Activated CD8-positive, alpha-beta memory T cell treated with anti-CD3 and anti-CD28 coated beads, Interleukin-2, amount 50 U/mL, for 4 hours (primary cell): ENCODE data around the gene MMP24.
"Not testable (repeated sequence)": the region's sequence is repeated elsewhere in the genome, so short reads cannot be mapped to it uniquely, and the experiment has no call there.

Source experiments
- DNase-seq: peaks from one replicate; pipeline ENCODE4 v3.0.0-alpha.2; 2020

The MMP24 gene

DNA sequence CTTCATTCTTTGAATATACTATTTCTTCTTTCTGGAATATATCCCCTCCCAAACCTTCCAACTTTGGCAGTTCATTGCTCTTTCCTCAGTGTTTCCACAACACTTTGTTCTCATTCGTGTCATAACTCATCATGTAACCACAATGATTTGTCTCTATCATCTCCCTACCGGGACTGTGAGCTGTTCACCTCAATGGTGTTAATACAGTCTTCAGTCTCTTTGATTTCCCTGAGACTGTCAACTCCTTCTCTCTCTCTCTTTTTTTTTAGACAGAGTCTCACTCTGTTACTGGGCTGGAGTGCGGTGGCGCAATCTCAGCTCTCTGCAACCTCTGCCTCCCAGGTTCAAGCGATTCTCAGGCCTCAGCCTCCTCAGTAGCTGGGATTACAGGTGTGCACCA lies 2.5 kb upstream of the MMP24 start:
- DNase-seq = no peak

DNA sequence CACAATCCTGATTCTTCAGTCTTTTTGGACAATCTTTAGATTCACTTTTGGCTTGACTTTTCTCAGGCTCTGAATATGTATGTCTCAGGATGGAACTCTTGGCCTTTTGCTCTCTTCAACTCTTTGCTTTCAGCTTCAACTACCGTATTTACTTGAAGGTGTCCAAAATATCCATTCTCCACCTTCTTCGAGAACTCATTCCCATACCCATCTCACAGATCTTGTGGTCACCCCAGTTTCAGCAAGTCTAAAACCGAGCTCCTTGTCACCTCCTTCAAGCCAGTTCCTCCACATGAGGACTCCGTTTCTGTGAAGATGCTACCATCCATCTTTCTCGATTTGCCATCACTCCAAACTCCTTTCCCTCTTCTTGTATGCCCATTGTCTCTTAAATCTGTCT lies 2.0 kb upstream of the MMP24 start:
- no peak for DNase-seq

DNA sequence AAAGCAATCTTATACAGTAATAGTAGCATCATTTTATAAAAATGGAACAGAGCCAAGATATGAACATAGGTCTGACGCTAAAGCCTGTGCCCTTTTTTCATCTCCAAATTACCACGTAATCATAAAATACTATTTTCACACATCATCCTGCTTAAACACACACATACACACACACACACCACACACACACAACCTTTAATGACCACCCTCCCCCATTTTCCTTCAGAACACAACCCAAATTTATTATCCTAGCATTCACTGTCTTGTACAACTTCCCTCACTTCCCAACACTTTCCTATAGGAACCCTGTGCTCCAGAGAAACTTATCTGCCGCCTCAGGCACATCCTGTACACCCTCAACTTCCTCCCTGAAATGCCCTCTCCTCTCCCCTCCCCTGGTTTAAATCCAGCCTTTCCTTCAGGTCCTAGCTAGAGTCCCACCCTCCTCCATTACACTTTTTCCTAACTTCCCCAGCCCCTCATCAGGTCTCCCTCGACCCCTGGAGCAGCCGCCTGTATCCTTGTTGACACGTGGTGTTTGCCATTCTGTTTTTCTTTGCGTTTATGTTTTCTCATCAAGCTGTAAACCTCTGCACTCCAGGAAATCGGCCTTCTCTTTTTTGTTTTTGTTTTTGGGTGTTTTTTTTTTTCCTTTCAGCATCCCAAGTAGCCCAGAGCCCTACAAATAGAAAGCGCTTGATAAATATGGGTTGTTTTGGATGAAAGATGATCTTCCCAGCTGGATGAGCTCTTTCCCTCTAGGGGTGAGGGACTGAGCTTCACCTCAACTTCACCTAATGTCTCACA lies 968 bp upstream of the MMP24 start:
- DNase-seq = no peak

DNA sequence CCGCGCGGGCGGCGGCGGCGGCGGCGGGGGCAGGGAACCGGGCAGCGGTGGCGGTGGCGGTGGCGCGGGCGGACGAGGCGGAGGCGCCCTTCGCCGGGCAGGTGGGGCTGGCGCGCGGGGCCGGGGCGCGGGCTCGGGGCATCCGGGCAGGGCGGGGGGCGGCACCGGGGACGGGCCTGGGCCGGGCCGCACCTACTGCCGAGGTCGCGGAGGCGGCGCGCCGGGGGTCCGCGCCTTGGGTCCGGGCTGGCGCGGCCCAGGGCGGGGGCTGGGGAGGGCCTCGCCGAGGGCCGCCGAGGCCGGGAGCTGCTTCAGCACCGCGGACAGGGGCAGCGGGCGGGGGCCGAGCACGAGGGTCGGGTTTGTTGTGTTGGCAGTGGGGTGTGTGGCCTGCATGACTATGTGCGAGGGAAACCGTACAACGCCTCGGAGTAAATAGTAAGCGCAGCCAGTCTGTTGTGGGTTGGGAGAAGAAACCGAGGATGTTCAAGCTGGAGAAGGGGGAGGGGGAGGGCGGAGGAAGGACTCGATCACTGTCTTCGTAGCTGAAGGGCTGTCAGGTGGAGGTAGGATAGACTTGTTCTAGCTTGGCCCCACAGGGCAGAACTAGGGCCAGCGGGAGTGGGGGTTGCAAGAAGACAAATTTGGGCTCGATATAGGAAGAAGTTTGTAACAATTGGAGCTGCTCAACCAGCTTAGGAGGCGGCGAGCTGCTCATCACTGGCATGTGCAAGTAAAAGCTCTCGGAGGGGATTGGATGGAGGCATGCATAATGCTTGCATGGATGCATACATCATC lies 593 bp downstream of the MMP24 start:
- peak; percentile 40 for DNase-seq

DNA sequence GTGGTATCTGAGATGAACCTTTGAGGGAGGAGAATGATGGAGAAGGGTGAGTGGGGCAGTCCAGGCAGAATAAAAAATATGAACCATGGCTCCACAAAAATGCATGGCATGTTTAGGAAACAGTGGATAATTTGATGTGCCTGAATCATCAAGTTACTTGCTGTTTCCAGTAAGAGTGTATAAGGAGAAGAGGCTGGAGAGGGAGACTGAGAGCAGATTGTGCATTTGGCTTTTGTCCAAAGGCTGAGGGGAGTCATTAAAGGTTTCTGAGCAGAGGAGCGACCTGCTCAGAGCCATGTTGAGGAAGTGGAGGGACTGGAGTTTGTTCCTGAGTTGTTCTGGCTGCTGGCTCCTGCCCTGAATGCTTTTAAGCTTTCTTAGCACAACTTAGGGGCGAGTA lies 6.1 kb downstream of the MMP24 start:
- DNase-seq = no peak

DNA sequence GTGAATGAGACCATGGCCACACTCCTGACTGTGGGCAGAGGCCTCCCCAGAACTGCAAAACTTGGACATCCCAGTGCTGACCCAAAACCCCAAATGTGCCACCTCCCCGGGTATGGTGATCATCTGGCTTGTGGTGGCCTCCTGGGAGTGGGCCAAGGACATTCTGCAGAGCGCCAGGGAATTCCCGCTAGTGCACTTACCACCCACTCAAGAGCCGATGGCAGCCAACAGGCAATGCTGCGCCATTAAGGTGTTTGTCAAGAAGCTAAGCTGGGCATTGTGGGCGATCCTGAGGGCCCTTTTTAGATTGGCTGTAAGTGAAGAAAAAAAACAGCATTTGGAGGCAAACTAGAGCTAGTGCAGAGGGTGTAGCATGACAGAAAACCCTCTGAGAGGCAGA lies 9.4 kb downstream of the MMP24 start:
- DNase-seq = no peak

DNA sequence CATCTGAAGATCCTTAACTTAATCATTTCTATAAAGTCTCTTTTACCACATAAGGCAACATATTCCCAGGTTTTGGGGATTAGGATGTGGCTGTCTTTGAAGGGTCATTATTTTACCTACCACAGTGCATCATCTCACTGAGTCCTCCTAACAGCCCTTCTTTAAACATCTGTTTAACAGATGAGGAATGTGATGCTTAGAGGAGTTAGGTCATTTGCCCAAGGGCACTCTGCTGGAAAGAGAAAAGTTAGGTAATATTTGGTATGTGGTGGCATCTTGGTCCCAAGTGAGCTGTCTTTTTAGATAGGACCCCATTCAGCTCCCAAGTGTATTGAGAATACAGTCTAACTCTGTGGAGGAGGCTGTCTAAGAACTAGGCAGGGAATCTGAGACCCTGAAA lies 11.0 kb downstream of the MMP24 start:
- DNase-seq = no peak

DNA sequence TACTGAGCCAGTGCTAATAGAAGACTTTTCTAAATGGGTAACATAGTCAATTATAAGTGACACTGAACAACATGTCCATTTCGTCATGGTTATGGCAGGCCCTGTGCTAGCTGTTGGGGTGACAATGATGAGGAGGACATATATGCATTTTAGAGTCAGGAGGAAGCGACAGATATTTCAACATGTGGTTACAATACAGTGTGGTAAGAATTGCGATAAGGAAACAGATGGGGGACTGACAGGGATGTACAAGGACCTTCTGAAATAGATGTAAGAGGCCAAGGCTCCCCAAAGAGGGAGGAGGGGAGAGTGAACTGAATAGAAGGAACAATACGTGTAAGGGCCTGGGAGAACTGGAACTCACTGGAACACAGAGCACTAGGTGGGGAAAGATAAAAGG lies 11.7 kb downstream of the MMP24 start:
- DNase-seq = no peak

DNA sequence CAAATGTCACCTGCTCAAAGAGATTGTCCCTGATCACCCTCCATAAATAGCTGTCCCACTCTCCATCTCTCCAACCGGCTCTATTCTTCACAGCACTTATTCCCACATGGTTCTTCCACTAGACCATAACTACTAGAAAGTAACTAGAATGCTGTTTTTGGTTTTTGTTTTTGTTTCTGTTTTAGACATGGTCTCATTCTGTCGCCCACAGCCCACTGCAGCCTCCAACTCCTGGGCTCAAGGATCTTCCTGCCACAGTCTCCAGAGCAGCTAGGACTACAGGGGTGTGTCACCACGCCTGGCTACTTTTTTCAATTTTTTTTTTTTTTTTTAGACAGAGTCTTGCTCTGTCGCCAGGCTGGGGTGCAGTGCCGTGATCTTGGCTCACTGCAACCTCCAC lies 12.2 kb downstream of the MMP24 start:
- DNase-seq = no peak

DNA sequence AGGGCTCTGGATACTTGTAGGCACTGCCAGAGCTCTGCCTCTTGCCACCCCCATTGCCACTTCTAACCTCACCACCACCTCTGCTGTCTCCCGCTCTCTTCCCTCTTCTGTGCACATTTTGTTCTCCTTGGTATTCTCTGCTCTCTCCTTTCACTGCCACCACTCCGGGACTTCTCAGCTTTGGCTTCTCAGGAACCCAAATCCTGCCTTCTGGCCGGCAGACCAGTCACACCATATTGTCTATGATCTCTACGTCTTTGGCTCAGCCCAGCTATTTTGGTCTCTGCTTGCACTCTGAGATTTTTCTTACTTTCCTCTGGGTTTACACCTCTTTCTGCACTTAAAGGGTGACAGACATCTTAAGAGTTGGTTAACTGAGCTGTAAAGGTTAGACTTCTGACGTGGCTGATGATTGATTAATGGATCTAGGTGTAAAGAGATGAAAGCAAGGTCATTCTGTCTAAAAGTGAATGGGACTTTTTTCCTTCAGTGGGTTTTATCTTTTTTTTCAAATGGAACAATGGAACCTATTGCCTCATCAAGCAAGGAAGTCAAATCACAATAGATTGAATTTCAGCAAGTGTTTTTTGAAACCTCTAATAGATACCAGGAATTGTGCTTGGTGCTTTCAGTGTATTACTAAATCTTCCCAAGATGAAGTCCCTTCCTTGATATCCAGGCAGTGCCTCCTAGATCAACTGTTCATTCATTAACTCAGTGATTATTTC lies 13.8 kb downstream of the MMP24 start:
- DNase-seq = no peak

DNA sequence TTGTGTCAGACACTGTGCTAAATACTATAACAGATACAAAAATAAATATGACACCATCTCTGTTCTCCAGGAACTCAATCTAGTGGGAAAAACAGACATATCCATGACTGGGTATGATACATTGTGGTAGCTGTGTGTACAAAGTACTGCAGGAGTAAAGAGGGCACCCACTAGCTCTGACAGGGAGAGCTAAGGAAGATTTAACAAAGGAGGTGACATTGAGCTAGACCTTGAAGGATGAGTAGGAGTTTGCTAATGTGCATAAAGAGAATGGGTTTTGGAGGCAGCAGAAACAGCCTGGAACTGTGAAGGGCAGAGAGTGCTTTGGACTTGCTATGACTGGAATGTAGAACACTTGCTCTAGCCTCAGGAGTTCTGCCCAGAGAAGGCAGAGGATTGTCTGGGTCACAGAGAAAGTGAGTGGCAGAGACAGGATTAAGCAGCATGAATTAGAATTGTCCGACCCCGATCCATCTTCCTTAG lies 14.4 kb downstream of the MMP24 start:
- DNase-seq = no peak

DNA sequence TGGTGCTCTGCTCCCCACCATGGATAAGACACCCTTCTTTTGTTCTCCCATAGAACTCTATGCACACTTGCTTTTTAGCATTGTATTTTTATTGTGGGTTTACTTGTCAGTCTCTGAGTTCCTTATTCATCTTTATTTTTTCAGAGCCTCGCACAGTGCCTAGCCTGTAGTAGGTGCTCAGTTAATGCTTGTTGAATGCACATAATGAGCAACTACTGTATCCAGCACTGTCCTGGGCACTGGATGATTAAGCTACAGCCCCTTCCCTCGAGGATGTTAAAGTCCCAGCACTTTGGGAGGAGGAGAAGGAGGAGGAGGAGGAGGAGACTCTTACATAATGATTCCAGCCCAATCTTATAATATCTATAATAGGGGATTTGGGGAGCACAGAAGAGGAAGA lies 16.8 kb downstream of the MMP24 start:
- DNase-seq = no peak

DNA sequence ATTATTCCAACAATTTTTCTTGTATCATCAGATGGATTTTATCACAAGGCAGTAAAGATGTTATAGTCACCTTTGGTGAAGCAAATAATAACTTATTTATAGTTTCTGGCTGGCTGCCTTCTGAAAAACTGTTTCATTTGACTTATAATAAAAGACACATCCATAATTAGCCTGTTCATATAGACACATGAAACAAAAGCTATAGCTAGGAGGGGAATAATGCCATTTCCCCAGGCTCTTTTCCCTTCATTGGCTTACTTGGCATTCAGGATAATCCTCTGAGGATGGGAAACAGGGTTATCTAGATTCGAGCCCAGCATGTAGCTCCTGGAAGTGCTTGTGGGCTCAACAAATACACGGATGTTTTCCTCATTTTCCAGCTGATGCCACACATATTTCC lies 17.5 kb downstream of the MMP24 start:
- DNase-seq = no peak

DNA sequence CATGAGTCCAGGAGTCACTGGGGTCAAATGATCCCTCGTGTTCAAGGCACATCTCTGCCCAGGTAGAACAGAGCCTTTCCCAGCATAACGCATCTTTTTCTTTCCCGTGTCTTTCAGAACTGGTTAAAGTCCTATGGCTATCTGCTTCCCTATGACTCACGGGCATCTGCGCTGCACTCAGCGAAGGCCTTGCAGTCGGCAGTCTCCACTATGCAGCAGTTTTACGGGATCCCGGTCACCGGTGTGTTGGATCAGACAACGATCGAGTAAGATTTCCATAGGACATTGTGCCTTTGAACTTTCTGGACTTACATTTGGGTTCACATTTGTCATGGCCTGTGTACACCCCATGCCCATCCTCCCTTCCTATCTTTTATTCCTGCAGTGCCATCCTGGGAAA lies 20.2 kb downstream of the MMP24 start:
- no peak for DNase-seq

DNA sequence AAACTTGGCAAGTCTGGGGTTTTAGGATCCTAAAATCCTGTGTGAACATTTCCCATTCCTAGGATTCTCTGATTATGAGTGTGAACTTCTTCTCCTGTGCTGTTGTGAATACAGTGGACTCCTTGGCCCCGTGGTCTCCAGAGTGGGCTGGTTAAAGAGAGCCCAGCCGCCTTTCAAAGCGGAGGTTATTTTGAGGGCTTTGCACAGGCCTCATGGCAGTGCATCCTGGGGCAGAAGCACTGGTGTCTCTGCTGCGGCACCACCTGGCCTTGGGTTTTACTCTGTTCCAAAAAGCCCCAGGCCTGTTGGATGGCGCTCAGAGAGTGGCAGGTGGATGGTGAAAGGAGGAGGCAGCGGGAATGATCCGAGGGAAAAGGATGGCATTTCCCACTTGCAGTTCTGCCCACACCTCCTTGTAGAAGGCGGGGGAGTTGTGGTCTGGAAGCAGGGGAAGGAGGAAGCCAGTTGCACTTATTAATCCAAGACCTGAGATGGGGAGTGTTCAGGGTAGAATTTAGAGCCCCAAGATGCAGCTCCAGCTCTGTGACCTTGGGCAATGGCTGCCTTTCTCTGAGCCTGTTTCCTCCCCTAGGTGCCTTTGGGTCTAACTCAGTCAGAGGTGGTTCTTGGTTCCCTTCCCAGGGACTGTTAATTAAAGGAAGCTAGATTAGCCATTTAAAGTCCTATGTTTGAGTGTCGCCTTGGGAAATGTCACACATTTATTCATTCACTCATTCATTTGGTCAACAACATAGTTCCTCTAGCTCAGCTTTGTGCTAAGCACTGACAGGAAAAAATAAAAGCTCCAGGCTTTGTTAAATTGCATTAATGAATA lies 22.4 kb downstream of the MMP24 start:
- DNase-seq = no peak

DNA sequence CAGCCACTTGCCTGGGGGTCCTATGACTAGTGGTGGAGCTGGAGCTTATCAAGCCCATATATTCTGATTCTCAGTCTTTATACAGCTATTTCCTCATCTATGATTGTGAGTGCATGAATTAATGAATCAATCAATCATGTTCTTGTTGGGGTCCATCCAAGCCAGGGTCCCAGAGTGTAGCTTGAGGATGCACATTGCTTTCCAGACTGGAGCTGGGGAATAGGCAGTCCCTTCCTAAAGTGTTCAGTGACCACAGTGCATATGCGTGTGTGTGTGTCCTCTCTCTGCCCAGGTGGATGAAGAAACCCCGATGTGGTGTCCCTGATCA lies 25.1 kb downstream of the MMP24 start:
- no peak for DNase-seq

DNA sequence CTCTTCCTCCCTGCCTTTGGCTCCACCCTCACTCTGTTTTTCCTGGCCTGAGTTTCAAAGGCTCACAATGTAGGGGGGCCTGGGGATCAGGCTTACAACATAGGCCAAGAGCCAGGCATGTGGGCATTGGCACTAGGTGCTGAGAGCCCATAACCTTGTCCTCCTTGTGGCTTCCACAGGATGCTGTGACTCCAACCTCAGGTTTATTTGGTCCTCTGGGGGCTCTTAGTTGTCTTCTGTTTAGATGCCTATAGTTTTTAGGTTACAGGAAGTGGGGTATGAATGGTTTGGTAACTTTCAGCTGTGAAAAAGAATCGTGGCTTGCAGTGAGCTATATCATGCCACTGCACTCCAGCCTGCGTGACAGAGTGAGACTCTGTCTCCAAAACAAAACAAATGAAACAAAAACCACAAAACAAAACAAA lies 25.6 kb downstream of the MMP24 start:
- no peak for DNase-seq

DNA sequence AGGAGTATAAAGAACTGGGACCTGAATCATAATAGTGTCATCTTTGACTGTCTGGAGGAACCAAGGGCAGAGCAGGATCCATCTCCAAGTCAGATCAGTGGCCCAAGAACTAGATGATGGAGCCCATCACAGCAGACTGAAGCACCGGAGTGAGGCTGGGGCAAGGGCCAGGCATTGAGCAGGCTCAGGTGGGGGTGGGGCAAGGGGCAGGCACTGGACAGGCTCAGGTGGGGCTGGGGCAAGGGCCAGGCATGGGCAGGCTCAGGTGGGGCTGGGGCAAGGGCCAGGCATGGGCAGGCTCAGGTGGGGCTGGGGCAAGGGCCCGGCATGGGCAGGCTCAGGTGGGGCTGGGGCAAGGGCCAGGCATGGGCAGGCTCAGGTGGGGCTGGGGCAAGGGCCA lies 26.1 kb downstream of the MMP24 start:
- not testable (repeated sequence) for DNase-seq

DNA sequence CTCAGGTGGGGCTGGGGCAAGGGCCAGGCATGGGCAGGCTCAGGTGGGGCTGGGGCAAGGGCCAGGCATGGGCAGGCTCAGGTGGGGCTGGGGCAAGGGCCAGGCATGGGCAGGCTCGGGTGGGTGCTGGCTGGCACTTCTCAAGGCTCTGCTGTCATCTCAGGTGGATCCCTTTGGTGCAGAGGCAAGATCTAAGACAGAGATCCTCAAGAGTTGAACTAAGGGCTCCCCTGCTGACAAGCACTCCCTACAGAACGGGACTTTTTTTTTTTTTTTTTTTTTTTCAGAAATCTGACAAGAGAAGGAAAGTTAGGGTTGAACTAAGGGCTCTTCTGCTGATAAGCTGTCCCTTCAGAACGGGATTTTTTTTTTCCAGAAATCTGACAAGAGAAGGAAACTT lies 26.5 kb downstream of the MMP24 start:
- no peak for DNase-seq

DNA sequence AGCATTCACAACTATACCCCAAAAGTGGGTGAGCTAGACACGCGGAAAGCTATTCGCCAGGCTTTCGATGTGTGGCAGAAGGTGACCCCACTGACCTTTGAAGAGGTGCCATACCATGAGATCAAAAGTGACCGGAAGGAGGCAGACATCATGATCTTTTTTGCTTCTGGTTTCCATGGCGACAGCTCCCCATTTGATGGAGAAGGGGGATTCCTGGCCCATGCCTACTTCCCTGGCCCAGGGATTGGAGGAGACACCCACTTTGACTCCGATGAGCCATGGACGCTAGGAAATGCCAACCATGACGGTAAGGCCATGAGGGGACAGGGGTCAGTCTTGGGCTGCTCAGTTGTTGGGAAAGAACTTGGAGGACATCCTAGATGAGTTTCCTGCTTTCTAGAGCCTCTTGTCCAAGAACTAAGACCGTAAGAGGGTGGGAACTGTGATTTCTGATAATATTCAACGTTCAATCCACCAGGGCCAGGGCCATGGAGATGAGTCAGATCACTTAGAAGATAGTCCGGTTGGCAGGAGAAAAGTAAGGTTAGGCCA lies 28.0 kb downstream of the MMP24 start:
- DNase-seq = no peak

DNA sequence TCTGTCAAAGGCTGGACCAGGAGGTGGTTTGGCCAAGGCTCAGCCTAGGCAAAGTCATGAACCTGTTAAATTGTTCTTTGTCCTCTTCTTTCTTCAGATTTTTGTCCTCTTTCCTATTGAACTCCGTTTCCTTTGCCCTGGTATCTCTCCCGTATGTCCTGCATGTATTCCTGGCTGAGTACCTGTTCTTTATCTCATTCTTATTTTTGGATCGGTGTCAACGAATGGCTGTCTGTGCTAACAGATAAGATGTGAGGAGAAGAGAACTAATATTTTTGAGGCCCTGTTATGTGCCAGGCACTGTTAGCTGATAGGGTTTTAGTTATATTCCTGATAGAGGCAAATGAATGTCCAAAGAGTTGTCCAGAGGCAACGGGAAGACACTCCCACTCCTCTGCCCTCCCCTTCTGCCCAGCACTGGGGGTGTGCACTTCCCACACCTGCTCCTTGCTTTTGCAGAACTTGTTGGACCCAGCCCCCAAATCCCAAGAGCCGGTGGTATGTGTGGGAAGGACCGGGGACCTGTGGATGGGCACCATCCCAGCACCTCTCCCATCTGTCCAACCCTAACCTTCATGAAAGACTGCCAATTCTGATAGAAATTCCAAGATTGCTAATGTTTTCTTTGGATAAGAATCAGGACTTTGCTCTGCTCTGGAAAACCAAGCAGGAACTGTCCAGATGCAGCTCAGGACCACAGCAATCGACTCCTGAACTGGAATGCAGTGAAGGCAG lies 30.9 kb downstream of the MMP24 start:
- no peak for DNase-seq

DNA sequence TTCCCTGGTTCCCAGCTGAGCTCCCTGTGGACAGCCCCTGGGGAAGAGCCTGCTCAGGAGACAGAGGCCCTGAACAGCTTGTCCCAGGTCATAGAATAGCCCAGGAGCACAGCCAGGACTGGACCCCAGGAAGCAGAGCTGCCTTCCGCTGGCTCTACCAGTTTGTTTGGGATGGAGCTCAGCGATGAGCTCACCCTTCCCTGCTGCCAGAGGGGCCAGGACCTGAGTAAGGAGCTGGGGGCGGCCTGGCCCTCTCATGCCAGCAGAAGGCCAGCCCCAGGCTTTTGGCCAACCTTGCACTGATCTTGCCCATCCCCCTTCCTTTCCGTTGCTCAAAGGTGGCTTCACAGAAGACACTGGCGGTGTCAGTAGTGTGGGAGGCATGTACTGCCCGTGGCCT lies 33.9 kb downstream of the MMP24 start:
- DNase-seq = no peak
